GM23338 (cell line): Measurements from ENCODE around the gene USP17L13. TPM values are rescaled to one million over a fixed set of nuclear protein-coding genes. Genes with fewer than 3 reads are reported as not detected.
"Not testable (repeated sequence)": the region's sequence is repeated elsewhere in the genome, so short reads cannot be mapped to it uniquely, and the experiment has no call there.

Experiments
- ATAC-seq: fragments of 200-7000 bp; cut with Tn5 transposase; 3 replicates; pipeline ENCODE4 v1.9.1; 2020
- DNase-seq: peaks from one replicate; pipeline ENCODE4 v3.0.0-alpha.2; 2015; ENCODE audit warnings: low spot score
- H2AFZ ChIP-seq: fragments of 200-600 bp; sonication (generic); 2 replicates; pipeline ENCODE4 v1.8.0; 2016; ENCODE audit warnings: antibody characterized with exemption, mild to moderate bottlenecking, moderate library complexity
- H3F3A ChIP-seq: fragments of 200-600 bp; sonication (generic); replicated peaks from 2 replicates; pipeline ENCODE4 v1.8.0; 2017; ENCODE audit warnings: antibody characterized with exemption, mixed run types, low read depth
- H3K27ac ChIP-seq: fragments of 200-600 bp; sonication (generic); 2 replicates; pipeline ENCODE4 v1.6.1; 2016; ENCODE audit warnings: low read depth
- H3K27me3 ChIP-seq: fragments of 200-600 bp; sonication (generic); 2 replicates; pipeline ENCODE4 v1.8.0; 2016; ENCODE audit warnings: mild to moderate bottlenecking, mixed run types, moderate library complexity; ENCODE audit not compliant: insufficient read depth
- H3K36me3 ChIP-seq: fragments of 200-600 bp; sonication (generic); 2 replicates; pipeline ENCODE4 v1.8.0; 2016; ENCODE audit warnings: mild to moderate bottlenecking; ENCODE audit not compliant: insufficient read depth
- H3K4me1 ChIP-seq: fragments of 200-600 bp; sonication (generic); 2 replicates; pipeline ENCODE4 v1.8.0; 2016; ENCODE audit warnings: mild to moderate bottlenecking, moderate library complexity; ENCODE audit not compliant: insufficient read depth
- H3K4me2 ChIP-seq: fragments of 200-600 bp; sonication (generic); 2 replicates; pipeline ENCODE4 v1.7.1; 2017; ENCODE audit warnings: mixed run types
- H3K4me3 ChIP-seq: fragments of 200-600 bp; sonication (generic); 2 replicates; pipeline ENCODE4 v1.6.1; 2016; ENCODE audit warnings: mixed run types
- H3K79me2 ChIP-seq: fragments of 200-600 bp; sonication (generic); replicated peaks from 2 replicates; pipeline ENCODE4 v1.8.0; 2017; ENCODE audit warnings: mild to moderate bottlenecking; ENCODE audit not compliant: insufficient read depth
- H3K9me2 ChIP-seq: fragments of 200-600 bp; sonication (generic); 2 replicates; pipeline ENCODE4 v1.8.0; 2017; ENCODE audit not compliant: insufficient read depth
- H4K20me1 ChIP-seq: fragments of 200-600 bp; sonication (generic); replicated peaks from 2 replicates; pipeline ENCODE4 v1.8.0; 2017; ENCODE audit warnings: mild to moderate bottlenecking; ENCODE audit not compliant: insufficient read depth
- H3K27ac Mint-ChIP-seq: 2 replicates; pipeline ENCODE4 v1.8.0; 2020; ENCODE audit warnings: inconsistent platforms, mild to moderate bottlenecking, moderate library complexity, mixed read lengths
- H3K27me3 Mint-ChIP-seq: 3 replicates; pipeline ENCODE4 v1.8.0; 2022; ENCODE audit warnings: low read depth, mild to moderate bottlenecking, moderate library complexity, mixed read lengths, inconsistent platforms; ENCODE audit not compliant: insufficient read depth, poor library complexity
- H3K36me3 Mint-ChIP-seq: 3 replicates; pipeline ENCODE4 v1.8.0; 2021; ENCODE audit warnings: low read depth, mild to moderate bottlenecking, inconsistent platforms, moderate library complexity, mixed read lengths
- H3K4me1 Mint-ChIP-seq: 3 replicates; pipeline ENCODE4 v1.8.0; 2020; ENCODE audit warnings: mild to moderate bottlenecking, inconsistent platforms, mixed read lengths
- H3K4me3 Mint-ChIP-seq: 3 replicates; pipeline ENCODE4 v1.8.0; 2021; ENCODE audit warnings: moderate library complexity, mild to moderate bottlenecking, inconsistent platforms, mixed read lengths
- H3K9me3 Mint-ChIP-seq: 3 replicates; pipeline ENCODE4 v1.8.0; 2020; ENCODE audit warnings: moderate library complexity, mild to moderate bottlenecking, inconsistent platforms, mixed read lengths
- long read RNA-seq: library from polyadenylated mRNA; unstranded; transcript quantifications from one replicate; pipeline ENCODE4 v2.0.0, GENCODE V29; 2020; ENCODE audit not compliant: unreplicated experiment
- polyA plus RNA-seq: library from polyadenylated mRNA; unstranded; fragments of >200 nt; fragmentation: Nextera tagmentation; extraction: Ambion mirVana; gene quantifications from 2 replicates; pipeline ENCODE4 v1.2.1, GENCODE V29; 2016
- total RNA-seq: library from RNA; depleted of rRNA; stranded (reverse); fragments of >200 nt; shearing (Covaris generic); gene quantifications from 2 replicates; pipeline ENCODE4 v1.2.3, GENCODE V29; 2014; rRNA removed

USP17L13 gene, protein sequence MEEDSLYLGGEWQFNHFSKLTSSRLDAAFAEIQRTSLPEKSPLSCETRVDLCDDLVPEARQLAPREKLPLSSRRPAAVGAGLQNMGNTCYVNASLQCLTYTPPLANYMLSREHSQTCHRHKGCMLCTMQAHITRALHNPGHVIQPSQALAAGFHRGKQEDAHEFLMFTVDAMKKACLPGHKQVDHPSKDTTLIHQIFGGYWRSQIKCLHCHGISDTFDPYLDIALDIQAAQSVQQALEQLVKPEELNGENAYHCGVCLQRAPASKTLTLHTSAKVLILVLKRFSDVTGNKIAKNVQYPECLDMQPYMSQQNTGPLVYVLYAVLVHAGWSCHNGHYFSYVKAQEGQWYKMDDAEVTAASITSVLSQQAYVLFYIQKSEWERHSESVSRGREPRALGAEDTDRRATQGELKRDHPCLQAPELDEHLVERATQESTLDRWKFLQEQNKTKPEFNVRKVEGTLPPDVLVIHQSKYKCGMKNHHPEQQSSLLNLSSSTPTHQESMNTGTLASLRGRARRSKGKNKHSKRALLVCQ
- total RNA-seq (not detected in 2 replicates), polyA plus RNA-seq (not detected in 2 replicates)
- long read RNA-seq: 0 reads

DNA sequence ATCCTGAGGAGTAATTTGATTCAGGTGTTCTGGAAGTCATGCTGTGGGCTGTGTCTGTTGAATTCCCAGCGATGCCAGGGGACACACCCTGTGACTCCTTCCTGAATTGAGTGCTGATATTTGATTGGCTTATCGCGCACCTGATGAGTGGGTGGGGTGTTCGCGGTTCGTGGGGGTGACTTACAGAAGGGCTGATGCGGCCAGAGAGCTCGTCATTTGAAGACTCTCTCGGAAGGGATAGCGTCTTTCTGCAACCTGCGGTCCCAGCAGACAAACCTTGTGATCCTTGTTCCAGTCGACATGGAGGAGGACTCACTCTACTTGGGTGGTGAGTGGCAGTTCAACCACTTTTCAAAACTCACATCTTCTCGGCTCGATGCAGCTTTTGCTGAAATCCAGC lies at the start of gene USP17L13:
Gene USP17L13 (plus strand): TSS at position 301 of the 400 bp plus-strand sequence. CDS start 0 bp downstream, at position 301.
- not testable (repeated sequence) for H3K4me1 Mint-ChIP-seq, H3K36me3 ChIP-seq, H3K36me3 Mint-ChIP-seq, H3K79me2 ChIP-seq, ATAC-seq, H3K9me3 Mint-ChIP-seq, H2AFZ ChIP-seq, H3K4me2 ChIP-seq, H3K9me2 ChIP-seq, H3K27ac Mint-ChIP-seq, DNase-seq, H3K4me3 Mint-ChIP-seq, H3K4me1 ChIP-seq, H4K20me1 ChIP-seq, H3K27me3 ChIP-seq, H3K27ac ChIP-seq, H3K27me3 Mint-ChIP-seq, H3K4me3 ChIP-seq, H3F3A ChIP-seq

DNA sequence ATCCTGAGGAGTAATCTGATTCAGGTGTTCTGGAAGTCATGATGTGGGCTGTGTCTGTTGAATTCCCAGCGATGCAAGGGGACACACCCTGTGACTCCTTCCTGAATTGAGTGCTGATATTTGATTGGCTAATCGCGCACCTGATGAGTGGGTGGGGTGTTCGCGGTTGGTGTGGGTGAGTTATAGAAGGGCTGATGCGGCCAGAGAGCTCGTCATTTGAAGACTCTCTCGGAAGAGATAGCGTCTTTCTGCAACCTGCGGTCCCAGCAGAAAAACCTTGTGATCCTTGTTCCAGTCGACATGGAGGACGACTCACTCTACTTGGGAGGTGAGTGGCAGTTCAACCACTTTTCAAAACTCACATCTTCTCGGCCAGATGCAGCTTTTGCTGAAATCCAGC lies 14.3 kb upstream of the USP17L13 start, which contains the start of gene USP17L10:
Gene USP17L10 (plus strand): TSS at position 301 of the 400 bp plus-strand sequence. CDS start 0 bp downstream, at position 301.
- not testable (repeated sequence) for H3K4me1 ChIP-seq, H2AFZ ChIP-seq, ATAC-seq, H3K36me3 Mint-ChIP-seq, H3F3A ChIP-seq, DNase-seq, H3K4me3 ChIP-seq, H3K9me2 ChIP-seq, H4K20me1 ChIP-seq, H3K27ac ChIP-seq, H3K27me3 ChIP-seq, H3K79me2 ChIP-seq, H3K4me1 Mint-ChIP-seq, H3K4me2 ChIP-seq, H3K4me3 Mint-ChIP-seq, H3K27me3 Mint-ChIP-seq, H3K27ac Mint-ChIP-seq, H3K9me3 Mint-ChIP-seq, H3K36me3 ChIP-seq

DNA sequence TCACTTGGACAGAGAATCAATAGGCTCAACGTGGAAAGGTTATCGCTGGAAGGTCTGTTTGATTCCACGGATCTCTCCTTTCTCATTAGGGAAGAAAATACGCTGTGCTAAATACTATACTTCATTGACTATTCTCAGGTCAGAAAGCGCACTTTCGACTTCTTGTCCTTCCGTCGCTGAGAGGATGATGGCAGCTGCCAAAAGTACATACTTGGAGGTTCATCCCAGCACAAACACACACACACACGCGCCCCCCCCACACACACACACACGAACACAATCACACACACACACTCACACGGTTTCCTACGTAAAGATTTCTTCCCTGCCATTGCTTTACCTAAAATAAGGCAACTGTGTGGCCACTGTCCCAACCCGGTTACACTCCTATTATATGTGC lies 10.0 kb upstream of the USP17L13 start:
- H3K79me2 ChIP-seq, ATAC-seq, H3K4me1 Mint-ChIP-seq, H3K4me3 ChIP-seq, H3K27me3 ChIP-seq, H4K20me1 ChIP-seq, H3K9me2 ChIP-seq, H3F3A ChIP-seq, H3K27ac ChIP-seq, H3K36me3 ChIP-seq, H3K4me2 ChIP-seq, H3K9me3 Mint-ChIP-seq, H2AFZ ChIP-seq, DNase-seq, H3K27ac Mint-ChIP-seq, H3K4me1 ChIP-seq, H3K36me3 Mint-ChIP-seq, H3K4me3 Mint-ChIP-seq, H3K27me3 Mint-ChIP-seq: not testable (repeated sequence)

DNA sequence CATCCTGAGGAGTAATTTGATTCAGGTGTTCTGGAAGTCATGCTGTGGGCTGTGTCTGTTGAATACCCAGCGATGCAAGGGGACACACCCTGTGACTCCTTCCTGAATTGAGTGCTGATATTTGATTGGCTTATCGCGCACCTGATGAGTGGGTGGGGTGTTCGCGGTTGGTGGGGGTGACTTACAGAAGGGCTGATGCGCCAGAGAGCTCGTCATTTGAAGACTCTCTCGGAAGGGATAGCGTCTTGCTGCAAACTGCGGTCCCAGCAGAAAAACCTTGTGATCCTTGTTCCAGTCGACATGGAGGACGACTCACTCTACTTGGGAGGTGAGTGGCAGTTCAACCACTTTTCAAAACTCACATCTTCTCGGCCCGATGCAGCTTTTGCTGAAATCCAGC lies 9.6 kb upstream of the USP17L13 start, which contains the start of gene USP17L11:
Gene USP17L11 (plus strand): TSS at position 301 of the 400 bp plus-strand sequence. CDS start 0 bp downstream, at position 301.
- not testable (repeated sequence) for H4K20me1 ChIP-seq, DNase-seq, H3K4me2 ChIP-seq, H3F3A ChIP-seq, H3K36me3 ChIP-seq, H3K36me3 Mint-ChIP-seq, H3K27me3 ChIP-seq, H3K4me1 ChIP-seq, H3K4me1 Mint-ChIP-seq, H3K27ac Mint-ChIP-seq, H2AFZ ChIP-seq, H3K9me2 ChIP-seq, H3K4me3 ChIP-seq, H3K27ac ChIP-seq, H3K9me3 Mint-ChIP-seq, ATAC-seq, H3K79me2 ChIP-seq, H3K27me3 Mint-ChIP-seq, H3K4me3 Mint-ChIP-seq

DNA sequence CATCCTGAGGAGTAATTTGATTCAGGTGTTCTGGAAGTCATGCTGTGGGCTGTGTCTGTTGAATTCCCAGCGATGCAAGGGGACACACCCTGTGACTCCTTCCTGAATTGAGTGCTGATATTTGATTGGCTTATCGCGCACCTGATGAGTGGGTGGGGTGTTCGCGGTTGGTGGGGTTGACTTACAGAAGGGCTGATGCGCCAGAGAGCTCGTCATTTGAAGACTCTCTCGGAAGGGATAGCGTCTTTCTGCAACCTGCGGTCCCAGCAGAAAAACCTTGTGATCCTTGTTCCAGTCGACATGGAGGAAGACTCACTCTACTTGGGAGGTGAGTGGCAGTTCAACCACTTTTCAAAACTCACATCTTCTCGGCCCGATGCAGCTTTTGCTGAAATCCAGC lies 4.8 kb upstream of the USP17L13 start, which contains the start of gene USP17L12:
Gene USP17L12 (plus strand): TSS at position 301 of the 400 bp plus-strand sequence. CDS start 0 bp downstream, at position 301.
- not testable (repeated sequence) for H3K4me1 ChIP-seq, DNase-seq, H3K4me1 Mint-ChIP-seq, H3K4me3 Mint-ChIP-seq, H3K27ac ChIP-seq, H3K27me3 ChIP-seq, H3K9me3 Mint-ChIP-seq, H3K27ac Mint-ChIP-seq, H3K36me3 ChIP-seq, H3K4me2 ChIP-seq, H3K4me3 ChIP-seq, H3K79me2 ChIP-seq, H3K27me3 Mint-ChIP-seq, H2AFZ ChIP-seq, ATAC-seq, H3K9me2 ChIP-seq, H3K36me3 Mint-ChIP-seq, H4K20me1 ChIP-seq, H3F3A ChIP-seq
